Prostate gland (tissue), 2 donors: ENCODE data around the gene TCF7.

Source experiments
- CTCF ChIP-seq, 4 experiments: fragments of 200-600 bp in 2 of 4; fragments of 450-650 bp in 2 of 4; sonication (generic) in 2 of 4; IDR thresholded peaks; 1 replicate in 3 of 4; 2 replicates in 1 of 4; pipeline ENCODE4 v1.5.1; 2016 to 2019; ENCODE audit warnings: antibody characterized with exemption in 4 of 4, mild to moderate bottlenecking in 2 of 4, moderate library complexity in 2 of 4
- POLR2A ChIP-seq: fragments of 450-650 bp; IDR thresholded peaks from one replicate; pipeline ENCODE4 v1.6.1; 2016; ENCODE audit warnings: antibody characterized with exemption, mild to moderate bottlenecking
- POLR2AphosphoS5 ChIP-seq: sonication (generic); formaldehyde crosslinking; IDR thresholded peaks from one replicate; pipeline ENCODE4 v1.6.1; 2017; ENCODE audit warnings: antibody characterized with exemption

GRCh38 chr5:134088994-134089560, 25.4 kb upstream of the TCF7 start:
- TF ChIP-seq CTCF (IDR thresholded peaks at IDR 0.05) (no peak), POLR2A (no peak), POLR2AphosphoS5 (no peak)
